AG04449 (cell line): ENCODE data around the gene LHFPL3.
"Not testable (repeated sequence)": the region's sequence is repeated elsewhere in the genome, so short reads cannot be mapped to it uniquely, and the experiment has no call there.

Source experiments
- CTCF ChIA-PET: fragments of 350-600 bp; formaldehyde crosslinking; extraction: SDS; loops from one replicate; lab custom pipeline; 2021; ENCODE audit warnings: antibody characterized with exemption; lab: Yijun Ruan, JAX
- POLR2A ChIA-PET: fragments of 400-600, 350-600 bp; formaldehyde crosslinking; extraction: SDS; loops from one replicate; lab custom pipeline; 2020; ENCODE audit warnings: antibody characterized with exemption, inconsistent platforms; lab: Yijun Ruan, JAX
- DNase-seq: peaks from one replicate; pipeline ENCODE4 v3.0.0-alpha.2; 2010; ENCODE audit warnings: low read depth, low spot score
- H3K4me3 ChIP-seq: 2 replicates; pipeline ENCODE4 v1.5.1; 2011; ENCODE audit warnings: low read depth, mild to moderate bottlenecking, control low read depth, low read length
- CTCF ChIP-seq: IDR thresholded peaks from one replicate; pipeline ENCODE4 v1.5.1; 2011; ENCODE audit warnings: mild to moderate bottlenecking, moderate library complexity, low read length, control low read depth, inconsistent platforms; ENCODE audit not compliant: insufficient read depth; ENCODE audit errors: missing control alignments

LHFPL3 gene

GRCh38 chr7:104328296-104328969 is at the start of gene LHFPL3:
Gene LHFPL3 (plus strand): TSS chr7:104328603.
- no peak for TF ChIP-seq CTCF
- ChIA-PET CTCF (no interaction called here), POLR2A (no interaction called here)
- no peak for DNase-seq
- peak within 1 kb of the TSS; percentile 44 for H3K4me3 ChIP-seq

- POLR2A ChIA-PET, DNase-seq, H3K4me3 ChIP-seq, CTCF ChIA-PET: not testable (repeated sequence)
These were observed 46.7 kb upstream of the LHFPL3 start for GRCh38 chr7:104281685-104282084.

GRCh38 chr7:104286839-104287238 is 41.6 kb upstream of the LHFPL3 start:
- no peak for DNase-seq
- ChIA-PET POLR2A (no interaction called here), CTCF (no interaction called here)
- no peak overlapping the region for H3K4me3 ChIP-seq
- TF ChIP-seq CTCF = no peak

GRCh38 chr7:104288137-104288536 is 40.3 kb upstream of the LHFPL3 start:
- no peak for DNase-seq
- no peak overlapping the region for H3K4me3 ChIP-seq
- TF ChIP-seq CTCF = no peak
- POLR2A ChIA-PET = no interaction called here
- CTCF ChIA-PET = no interaction called here

GRCh38 chr7:104294291-104294690 is 34.1 kb upstream of the LHFPL3 start:
- POLR2A ChIA-PET = no interaction called here
- DNase-seq = no peak
- no peak overlapping the region for H3K4me3 ChIP-seq
- CTCF ChIA-PET = no interaction called here
- TF ChIP-seq CTCF = no peak

- TF ChIP-seq CTCF = no peak
- DNase-seq = no peak
- CTCF ChIA-PET = no interaction called here
- POLR2A ChIA-PET = no interaction called here
- H3K4me3 ChIP-seq = no peak overlapping the region
These were observed 32.1 kb upstream of the LHFPL3 start for GRCh38 chr7:104296266-104296665.

- no peak for DNase-seq
- no peak overlapping the region for H3K4me3 ChIP-seq
- CTCF ChIA-PET = no interaction called here
- no peak for TF ChIP-seq CTCF
- POLR2A ChIA-PET = no interaction called here
These were observed 31.5 kb upstream of the LHFPL3 start for GRCh38 chr7:104296900-104297299.
